HG03103 (cell line): ENCODE data around the gene WSCD2.

Source experiments
- ATAC-seq: cut with Tn5 transposase; IDR thresholded peaks from one replicate; pipeline ENCODE4 v1.9.1; 2021; ENCODE audit warnings: low read depth; ENCODE audit not compliant: unreplicated experiment

The WSCD2 gene

DNA sequence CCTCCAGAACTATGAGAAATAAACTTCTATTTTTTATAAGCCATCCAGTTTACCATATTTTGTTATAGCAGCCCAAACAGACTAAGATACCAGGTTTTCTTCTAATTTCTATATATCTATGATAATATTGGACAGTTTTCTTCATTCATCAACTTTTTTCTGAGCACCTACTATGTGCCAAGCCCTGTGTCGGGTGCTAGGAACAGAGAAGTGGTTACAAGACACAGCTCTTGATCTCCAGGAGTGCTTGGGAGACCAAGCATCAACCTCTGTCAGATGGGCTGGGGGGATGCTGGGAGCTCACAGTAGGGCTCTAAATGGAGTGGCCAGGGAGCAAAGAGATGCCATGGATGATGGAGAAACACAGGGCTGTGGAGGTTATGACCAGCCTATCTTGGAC lies 2.9 kb upstream of the WSCD2 start:
- no peak for ATAC-seq

- ATAC-seq: no peak
Measured at GRCh38 chr12:108126990-108127501, 2.0 kb upstream of the WSCD2 start.

DNA sequence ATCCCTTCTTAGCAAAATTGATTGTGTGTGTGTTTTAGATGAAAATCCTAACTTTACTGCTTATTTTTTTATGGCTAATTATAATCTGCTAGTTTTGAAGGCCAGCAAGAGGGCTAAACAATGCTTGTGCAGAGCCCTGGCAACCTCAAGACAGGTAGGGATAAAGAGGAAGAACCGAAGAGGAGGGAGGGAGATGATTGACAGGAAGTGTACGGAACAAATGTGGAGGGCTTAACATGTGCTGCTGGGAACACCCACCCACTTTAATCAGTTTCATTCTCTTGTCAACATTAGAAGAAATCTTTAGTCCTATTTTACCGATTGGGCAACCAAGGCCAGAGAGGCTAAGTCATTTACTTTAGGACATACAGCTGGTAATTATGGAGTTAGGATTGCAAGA lies 1.4 kb upstream of the WSCD2 start:
- no peak for ATAC-seq

DNA sequence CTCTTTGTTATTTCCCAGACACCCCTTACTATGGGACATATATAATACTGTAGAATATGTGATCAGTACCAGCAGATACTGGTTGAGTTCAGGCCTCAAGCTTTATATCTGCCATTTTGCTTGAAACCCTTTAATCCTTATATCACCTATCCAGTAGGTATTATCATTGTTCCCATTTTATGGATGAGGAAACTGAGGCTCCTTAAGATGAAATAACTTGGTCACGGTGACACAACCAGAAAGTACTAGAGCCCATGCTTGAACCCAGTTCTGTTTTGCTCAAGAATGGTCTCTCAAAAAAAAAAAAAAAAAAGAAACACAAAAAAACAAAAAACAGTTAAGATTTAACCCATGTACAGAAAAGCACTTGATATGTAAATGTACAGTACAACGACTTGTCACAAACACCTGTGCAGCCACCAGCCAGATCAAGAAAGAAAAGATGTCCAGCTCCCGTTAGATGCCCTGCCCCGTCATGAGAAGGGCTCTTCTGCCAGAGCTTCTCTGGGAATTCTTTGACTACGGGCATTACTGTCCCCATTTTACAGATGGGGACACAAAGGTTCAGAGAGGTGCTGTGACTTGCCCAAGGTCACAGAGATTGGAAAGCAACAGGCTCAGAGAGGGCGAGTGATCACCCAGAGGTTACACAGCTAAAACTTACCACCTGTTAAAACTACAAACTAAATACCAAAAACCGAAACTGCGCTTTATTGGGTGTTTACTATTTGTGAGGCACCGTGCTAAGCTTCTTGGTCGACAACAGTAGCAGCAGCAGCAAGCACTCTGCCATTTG lies 669 bp upstream of the WSCD2 start:
- ATAC-seq: no peak

DNA sequence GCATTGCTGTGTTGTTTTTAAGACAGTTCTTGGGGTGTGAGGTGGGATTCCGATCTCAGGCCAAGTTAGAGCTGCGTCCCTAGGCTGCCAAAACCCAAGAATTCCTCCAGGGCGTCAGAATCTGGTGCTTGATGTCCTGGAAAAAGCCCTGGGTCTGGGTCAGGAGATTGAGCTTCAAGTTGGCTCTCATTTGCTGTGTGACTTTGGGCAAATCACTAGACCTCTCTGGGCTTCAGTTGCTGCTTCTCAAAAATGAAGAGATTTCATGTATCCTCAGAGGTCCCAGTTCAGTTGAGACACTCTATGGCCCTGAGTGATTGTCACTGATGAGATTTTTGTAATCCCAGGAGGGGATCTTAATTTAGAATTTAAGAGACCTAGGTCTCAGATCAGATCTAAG lies 1.9 kb downstream of the WSCD2 start:
- no peak for ATAC-seq

- no peak for ATAC-seq
Measured at GRCh38 chr12:108131657-108132126, 2.6 kb downstream of the WSCD2 start.

DNA sequence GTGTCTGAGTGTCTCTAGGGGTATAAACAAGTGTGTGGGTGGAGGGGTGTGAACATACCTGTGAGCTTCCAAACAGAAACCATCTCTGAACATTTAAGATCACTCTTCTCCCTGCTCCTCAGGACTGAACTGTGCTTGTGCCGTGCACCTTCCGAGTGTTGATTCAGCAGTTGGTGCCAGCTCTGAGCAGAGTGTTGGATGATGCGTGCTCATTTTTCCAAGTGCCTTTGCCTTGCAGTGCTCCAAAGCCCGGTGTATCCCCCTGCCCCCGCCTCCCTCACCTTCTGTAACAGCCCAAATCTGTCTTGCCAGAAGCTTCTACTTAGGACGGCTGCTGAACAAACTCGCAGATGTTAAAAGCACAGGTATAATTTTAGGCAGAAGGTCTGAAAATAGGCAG lies 4.4 kb downstream of the WSCD2 start:
- ATAC-seq: no peak

GRCh38 chr12:108134744-108135143 lies 5.7 kb downstream of the WSCD2 start:
- no peak for ATAC-seq

- no peak for ATAC-seq
Measured at GRCh38 chr12:108135627-108136026, 6.5 kb downstream of the WSCD2 start.

DNA sequence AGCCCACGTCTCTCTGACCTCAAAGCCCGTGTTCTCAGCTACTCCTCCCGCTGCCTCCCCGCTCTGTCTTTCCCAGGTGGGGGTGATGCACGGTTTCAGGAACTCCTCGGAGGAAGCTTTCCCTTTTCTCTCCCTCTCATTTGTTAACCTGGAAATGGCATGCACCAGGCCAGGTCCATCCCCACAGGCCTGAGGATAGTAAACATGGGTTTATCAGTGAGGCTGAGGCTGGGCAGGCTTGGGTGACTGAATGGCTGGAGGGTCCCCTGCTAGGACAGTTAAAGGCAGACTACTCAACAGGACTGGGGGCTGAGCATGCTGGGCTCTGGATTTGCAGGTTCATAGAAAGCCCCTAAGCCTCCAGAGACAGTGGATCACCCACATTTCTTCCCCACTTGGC lies 7.6 kb downstream of the WSCD2 start:
- no peak for ATAC-seq

DNA sequence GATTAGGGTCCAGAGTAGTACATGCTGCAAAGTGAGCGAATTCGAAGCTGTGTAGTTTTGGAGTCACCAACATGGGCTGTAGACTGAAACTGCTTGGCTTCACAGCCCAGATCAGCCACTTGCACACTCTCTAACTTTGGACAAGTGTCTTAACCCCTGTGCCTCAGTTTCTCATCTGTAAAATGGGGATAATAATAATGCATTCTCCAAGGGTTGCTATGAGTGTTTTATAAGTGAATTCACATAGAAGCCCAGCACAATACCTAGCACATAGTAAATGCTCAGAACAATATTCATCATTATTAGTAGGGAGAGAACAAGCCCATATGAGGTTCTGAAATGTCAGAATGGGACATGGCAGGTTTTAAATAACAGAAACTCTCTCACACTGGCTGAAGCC lies 10.4 kb downstream of the WSCD2 start:
- no peak for ATAC-seq

DNA sequence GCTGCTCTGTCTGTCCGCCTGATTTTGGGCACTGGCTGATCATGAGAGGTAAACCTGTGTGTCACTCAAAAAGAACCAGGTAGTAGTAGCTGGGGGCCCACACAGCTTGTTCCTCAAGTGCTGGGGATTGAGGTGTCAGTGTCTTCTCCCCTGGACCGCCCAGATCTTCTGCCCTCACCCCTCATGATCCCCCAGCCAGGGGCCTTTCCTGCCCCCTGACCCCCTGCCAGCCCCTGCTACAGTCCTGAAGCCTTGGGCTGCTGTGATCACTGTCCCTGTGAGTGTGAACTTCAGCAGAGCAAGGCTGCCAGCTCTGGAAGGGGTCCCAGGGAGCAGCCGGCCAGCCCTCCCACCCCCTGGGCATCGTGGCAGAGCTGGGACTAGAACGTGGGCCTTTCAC lies 11.4 kb downstream of the WSCD2 start:
- ATAC-seq: no peak

GRCh38 chr12:108141600-108142130 lies 12.6 kb downstream of the WSCD2 start:
- no peak for ATAC-seq

- no peak for ATAC-seq
Measured at GRCh38 chr12:108143144-108143543, 14.1 kb downstream of the WSCD2 start.

GRCh38 chr12:108144080-108144479 lies 15.0 kb downstream of the WSCD2 start:
- ATAC-seq: no peak

GRCh38 chr12:108145011-108145410 lies 15.9 kb downstream of the WSCD2 start:
- ATAC-seq: no peak

- ATAC-seq: no peak
Measured at GRCh38 chr12:108146035-108146893, 17.2 kb downstream of the WSCD2 start.

DNA sequence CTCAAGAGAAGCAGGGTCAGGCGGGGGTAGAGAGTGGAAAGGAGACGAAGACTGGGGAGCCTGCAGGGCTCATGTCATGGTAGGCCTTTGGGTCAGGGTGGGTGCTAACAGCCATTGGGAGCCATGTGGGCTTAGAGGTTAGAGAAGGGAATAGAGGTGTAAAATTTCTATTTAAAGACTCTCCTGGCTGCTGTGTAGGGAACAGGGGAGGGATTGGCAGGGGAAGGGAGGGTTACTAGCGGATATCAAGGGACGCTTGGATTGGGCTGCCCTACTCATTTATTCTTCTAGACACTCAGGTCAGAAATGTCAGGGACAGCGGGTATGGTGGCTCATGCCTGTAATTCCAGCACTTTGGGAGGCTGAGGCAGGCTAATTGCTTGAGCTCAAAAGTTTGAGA lies 18.2 kb downstream of the WSCD2 start:
- ATAC-seq: no peak

GRCh38 chr12:108148521-108149074 lies 19.5 kb downstream of the WSCD2 start:
- no peak for ATAC-seq

GRCh38 chr12:108150436-108150835 lies 21.3 kb downstream of the WSCD2 start:
- no peak for ATAC-seq
